GM12891 (cell line): ENCODE measurements around the gene VAMP2.

Experiments used
- DNase-seq: peaks from one replicate; pipeline ENCODE4 v3.0.0; 2011; ENCODE audit warnings: low spot score; ENCODE audit not compliant: insufficient read length
- FAIRE-seq: peaks from 2 replicates; lab custom pipeline; 2011; peaks lifted over from hg19 to GRCh38; lab: Jason Lieb, UNC
- PAX5 ChIP-seq: IDR thresholded peaks from 2 replicates; pipeline ENCODE4 v1.6.1; 2011; ENCODE audit warnings: low read length, moderate library complexity, mild to moderate bottlenecking; ENCODE audit not compliant: insufficient read depth, severe bottlenecking
- POLR2A ChIP-seq: IDR thresholded peaks from 2 replicates; pipeline ENCODE4 v1.6.1; 2011; ENCODE audit warnings: low read depth, low read length, control low read depth
- POLR2AphosphoS5 ChIP-seq: IDR thresholded peaks from 2 replicates; pipeline ENCODE4 v1.6.1; 2011; ENCODE audit warnings: low read depth, low read length, control low read depth
- POU2F2 ChIP-seq: IDR thresholded peaks from 2 replicates; pipeline ENCODE4 v1.6.1; 2011; ENCODE audit warnings: low read depth, mild to moderate bottlenecking, control low read depth, low read length, moderate library complexity
- SPI1 ChIP-seq: IDR thresholded peaks from 2 replicates; pipeline ENCODE4 v1.6.1; 2011; ENCODE audit warnings: low read depth, low read length, control low read depth
- TAF1 ChIP-seq: IDR thresholded peaks from 2 replicates; pipeline ENCODE4 v1.6.1; 2011; ENCODE audit warnings: low read depth, low read length, control low read depth

The VAMP2 gene

DNA sequence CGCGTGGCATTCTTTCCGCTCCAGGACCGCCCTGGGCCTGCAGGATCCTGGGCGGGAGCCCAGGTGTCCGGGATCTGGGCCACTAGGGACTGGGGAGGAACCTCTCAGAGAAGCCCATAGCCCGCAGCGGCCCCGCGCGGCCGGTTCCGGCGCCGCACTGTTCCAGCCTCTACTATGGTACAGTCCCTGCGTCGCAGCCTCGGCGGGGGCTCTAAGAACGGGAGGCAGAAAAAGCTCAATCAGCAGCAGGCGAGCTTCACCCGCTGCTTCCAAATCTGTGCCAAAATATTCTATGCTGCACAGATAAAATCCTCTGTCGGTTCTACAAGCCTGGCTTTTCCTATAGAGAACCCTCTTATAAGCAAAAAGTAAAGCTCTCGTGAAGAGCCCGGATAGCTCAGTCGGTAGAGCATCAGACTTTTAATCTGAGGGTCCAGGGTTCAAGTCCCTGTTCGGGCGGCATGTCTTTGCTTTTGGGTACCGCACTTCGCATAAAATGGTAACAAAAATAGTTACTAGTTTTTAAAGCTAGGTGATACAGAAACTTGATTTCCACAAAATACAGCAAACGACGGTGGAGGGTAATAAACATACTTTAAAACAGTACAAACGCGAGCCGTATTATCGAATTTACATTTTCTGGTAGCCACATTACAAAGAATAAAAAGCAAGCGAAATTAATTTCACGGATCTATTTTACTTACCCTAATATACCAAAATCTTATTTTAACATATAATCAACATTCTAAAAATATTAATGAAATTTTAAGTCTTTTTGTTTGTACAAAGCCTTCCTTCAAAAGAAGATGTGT is 43.8 kb downstream of the VAMP2 start:
- DNase-seq: peak; percentile 76
- no peak for FAIRE-seq
- TF ChIP-seq POLR2A: no peak

DNA sequence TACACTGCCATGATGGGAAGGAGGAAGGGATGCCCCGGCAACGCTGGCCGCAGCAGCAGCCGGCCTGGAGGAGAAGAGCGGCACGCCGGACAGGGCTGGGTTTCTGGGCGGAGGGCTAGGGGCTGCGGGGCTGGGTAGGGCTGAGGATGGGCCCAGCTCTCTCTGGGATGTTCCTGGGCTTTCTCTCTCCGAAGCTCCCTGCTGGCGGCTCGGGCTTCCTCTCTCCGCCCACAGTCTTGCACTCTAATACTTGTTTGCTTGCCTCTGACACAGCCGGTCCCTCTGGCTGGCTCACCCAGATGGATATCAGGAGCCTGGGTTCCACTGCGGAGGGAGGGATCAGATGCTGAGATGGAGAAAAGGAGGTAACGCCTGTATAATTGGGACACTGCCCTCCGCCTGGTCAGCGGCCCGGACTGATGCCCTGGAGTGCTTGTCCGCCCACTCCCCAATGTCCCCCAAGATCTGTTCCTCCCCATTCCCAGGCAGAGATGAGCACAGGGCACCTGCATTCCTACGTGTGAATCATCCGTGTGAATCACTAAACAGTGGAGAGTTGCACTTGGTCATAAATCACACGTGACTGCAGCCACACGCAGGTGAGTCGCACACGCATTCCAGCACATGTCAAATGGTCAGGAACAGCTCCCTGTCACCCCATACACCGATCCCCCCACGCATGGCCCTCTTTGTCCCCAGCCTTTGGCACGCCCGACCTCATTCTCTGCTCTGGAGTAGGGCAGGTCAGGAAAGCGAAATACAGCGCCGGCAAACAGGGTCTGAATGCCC is 44.6 kb downstream of the VAMP2 start, which contains the start of gene ALOXE3:
Gene ALOXE3 (minus strand): TSS at position 535 of the 789 bp plus-strand sequence. CDS start 524 bp downstream, at position 11.
- no peak for TF ChIP-seq POLR2A
- DNase-seq: no peak
- peak; percentile 92 for FAIRE-seq

DNA sequence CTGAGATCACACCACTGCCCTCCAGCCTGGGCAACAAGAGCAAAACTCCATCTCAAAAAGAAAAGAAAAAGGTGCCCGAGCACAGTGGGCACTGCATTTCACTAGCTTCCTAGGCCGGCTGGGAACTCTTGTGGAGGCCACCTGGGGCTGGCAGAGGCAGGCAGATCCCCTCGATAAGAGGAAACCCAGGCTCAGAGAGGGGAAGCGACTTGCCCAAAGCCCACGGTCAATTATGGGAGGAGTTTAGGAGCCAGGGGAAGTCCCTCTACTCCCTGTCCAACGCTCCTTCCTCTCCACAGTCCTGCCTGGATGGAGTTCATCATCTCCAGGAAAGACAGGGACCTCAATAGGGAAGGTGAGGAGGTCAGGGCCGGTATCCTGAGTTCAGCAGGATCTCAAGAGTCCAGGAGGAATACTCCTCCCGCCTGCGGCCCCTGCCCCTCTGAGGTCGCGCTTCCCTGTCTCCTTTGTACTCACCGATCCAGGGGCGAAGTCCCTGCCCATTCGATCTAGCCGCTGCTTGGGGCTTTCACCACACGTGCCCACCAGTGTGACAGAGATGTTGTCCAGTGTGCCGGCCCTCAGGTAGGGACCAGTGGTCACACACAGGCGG is 45.3 kb downstream of the VAMP2 start:
- DNase-seq (no peak), FAIRE-seq (no peak)
- no peak for TF ChIP-seq PAX5
- TF ChIP-seq POLR2AphosphoS5: no peak
- no peak for TF ChIP-seq TAF1
- no peak for TF ChIP-seq POLR2A
- no peak for TF ChIP-seq SPI1
- TF ChIP-seq POU2F2: no peak

DNA sequence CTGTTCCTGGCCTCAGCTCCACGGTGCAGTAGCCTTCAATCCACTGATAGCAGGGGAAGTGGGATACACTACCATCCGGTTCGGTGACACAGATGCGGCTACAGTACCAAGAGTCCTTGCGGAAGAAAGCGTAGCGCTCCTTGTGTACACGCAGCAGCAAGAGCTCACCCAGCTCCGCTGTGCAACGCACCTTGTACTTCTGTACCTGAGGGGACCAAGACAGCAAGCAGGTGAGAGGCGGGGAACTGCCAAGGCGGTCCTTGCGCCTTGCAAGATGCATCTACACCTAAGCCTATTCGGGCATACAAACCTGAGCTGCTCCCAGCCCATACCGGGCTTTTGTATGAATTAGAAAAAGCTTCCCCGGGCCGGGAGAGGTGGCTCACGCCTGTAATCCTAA is 46.0 kb downstream of the VAMP2 start:
- no peak for TF ChIP-seq POU2F2
- no peak for TF ChIP-seq TAF1
- no peak for TF ChIP-seq POLR2A
- TF ChIP-seq SPI1: no peak
- no peak for TF ChIP-seq POLR2AphosphoS5
- TF ChIP-seq PAX5: no peak
- DNase-seq: no peak
- no peak for FAIRE-seq

DNA sequence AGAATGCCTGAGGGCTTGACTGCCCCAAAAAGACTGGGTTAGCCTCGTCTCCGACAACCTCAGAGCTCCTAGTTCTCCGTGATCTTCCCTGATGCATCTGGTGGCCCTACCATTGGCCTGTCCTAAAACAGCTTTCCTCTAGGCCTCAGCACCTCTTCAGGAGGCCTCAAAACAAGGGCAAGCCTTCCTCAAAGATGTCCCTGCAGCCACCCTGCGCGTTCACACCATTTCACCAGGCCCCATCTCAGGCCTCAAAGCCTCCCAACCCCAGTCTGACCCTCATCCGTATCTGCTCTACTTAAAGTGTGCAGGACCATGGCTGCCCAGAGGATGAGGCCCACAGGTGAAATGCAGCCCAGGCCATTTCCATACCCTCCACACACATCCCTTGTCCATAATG is 51.8 kb downstream of the VAMP2 start:
- no peak for FAIRE-seq
- no peak for DNase-seq
- TF ChIP-seq SPI1: no peak
- no peak for TF ChIP-seq POLR2A
- no peak for TF ChIP-seq POU2F2
- TF ChIP-seq POLR2AphosphoS5: no peak
- no peak for TF ChIP-seq PAX5
- no peak for TF ChIP-seq TAF1

DNA sequence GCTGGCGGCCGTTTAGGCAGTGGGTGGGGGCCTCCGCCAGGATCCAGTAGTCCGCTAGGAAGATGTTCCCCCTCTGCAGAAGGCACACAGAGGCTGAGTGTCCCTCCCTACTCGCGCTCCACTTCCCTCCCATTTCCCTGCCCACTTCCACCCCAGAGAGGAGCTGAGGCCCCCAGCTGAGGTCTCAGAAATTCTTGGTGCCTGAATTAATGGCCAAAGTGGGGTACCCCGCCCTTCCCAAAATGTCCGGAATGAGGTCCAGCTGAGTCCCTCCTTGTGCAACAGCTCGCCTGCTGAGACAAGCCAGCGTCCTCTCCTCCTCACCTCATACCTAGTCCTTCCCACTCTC is 52.3 kb downstream of the VAMP2 start:
- no peak for FAIRE-seq
- no peak for TF ChIP-seq SPI1
- no peak for DNase-seq

DNA sequence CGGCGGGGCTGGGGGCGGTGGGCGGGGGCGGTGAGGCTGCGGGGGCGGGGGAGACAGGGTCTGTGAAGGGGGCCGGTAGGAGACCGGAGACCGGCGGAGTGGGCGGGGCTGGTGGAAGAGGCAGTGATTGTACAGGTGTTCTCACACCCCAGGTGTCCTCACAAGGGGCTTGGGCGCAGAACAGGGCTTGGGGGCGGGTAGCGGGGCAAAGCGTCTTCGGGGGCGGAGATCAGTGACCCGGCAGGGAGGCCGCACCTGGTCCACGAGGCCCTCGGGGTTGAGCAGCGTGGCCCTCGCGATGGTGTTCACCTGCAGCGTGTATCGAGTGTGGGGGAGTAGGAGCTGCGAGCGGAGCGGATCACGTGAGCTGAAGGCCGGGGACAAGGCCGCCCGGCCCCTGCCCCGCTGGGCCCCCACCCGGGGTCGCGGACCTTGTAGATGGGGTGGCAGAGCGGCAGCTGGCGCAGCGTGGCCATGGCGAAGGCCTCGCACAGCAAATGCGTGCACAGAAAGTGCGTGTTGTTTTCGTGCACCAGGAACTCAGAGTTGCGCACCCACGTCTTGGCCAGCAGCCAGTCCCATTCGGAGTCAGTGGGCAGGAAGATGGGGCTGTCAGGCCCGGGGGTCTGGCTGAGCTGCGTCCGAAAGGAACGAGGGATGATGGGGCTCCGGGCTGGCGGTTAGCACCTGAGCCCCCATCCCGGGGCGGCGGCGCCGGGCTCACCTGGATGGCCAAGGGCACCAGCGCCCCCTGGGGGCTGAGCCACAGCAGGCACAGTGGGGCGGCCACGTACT is 52.9 kb downstream of the VAMP2 start:
- no peak for TF ChIP-seq TAF1
- TF ChIP-seq SPI1: no peak
- TF ChIP-seq PAX5: no peak
- no peak for TF ChIP-seq POLR2A
- no peak for TF ChIP-seq POLR2AphosphoS5
- TF ChIP-seq POU2F2: no peak
- FAIRE-seq (peak; percentile 78), DNase-seq (peak; percentile 88)
